ENCODE measurements around the gene CXCL11. TPM values are rescaled to one million over a fixed set of nuclear protein-coding genes. Genes with fewer than 3 reads are reported as not detected.

The CXCL11 gene
- total and polyA plus RNA-seq, 2 of the 13 experiments (the other 11 are each of a cell fraction or from before 2014, with no cell fraction given): 0.08 TPM; not detected in 1

GRCh38 chr4:75989846-75990528 is 45.9 kb downstream of the CXCL11 start:
- Histone ChIP-seq H2AFZ (ENCODE audit: low read length) (no peak overlapping the region), H3K4me1 (ENCODE audit: insufficient read depth, low read length) (peaks cover 28% of the 10 kb centered on the region), H3K27ac (ENCODE audit: extremely low read length, insufficient read depth, low read length) (peak overlapping the region; percentile 78), H3K9me3 (ENCODE audit: low read length) (no peaks in the 10 kb centered on the region), H4K20me1 (ENCODE audit: insufficient read depth, low read length) (no peaks in the 10 kb centered on the region; the same call in 1 of the 2 replicates), H3K79me2 (ENCODE audit: insufficient read depth, low read length) (peaks cover 56% of the 10 kb centered on the region), H3K27me3 (ENCODE audit: control insufficient read depth in 1 of 2, insufficient read depth in 2 of 2, low read length in 2 of 2) (no peaks in the 10 kb centered on the region), H3K36me3 (replicated peaks in 1 of 2; ENCODE audit: control insufficient read depth in 1 of 2, insufficient read depth in 2 of 2, low read length in 2 of 2) (peaks cover 0 to 2% of the 10 kb centered on the region in 2 experiments; a peak in 3 of 5 replicates), H3K9ac (ENCODE audit: insufficient read depth, low read depth, low read length) (peak overlapping the region; percentile 81), H3K4me3 (replicated peaks in 1 of 3; ENCODE audit: insufficient read depth in 1 of 3, low read depth in 2 of 3, low read length in 3 of 3) (peak overlapping the region; percentile 78 to 97 (median 87)), H3K4me2 (ENCODE audit: low read depth, low read length) (peak overlapping the region; percentile 78)
- intact Hi-C loops (cut with micrococcal nuclease; ENCODE audit: unreplicated experiment) (loop anchor here (1.0 to 5.0 kb wide), 2 partner anchors 158 to 387 kb away; partner anchors contain the start of gene NUP54), in situ Hi-C loops (cut with HindIII; ENCODE audit: extremely low pct_ligation_motif_present, low pct_unique_long_range_greater_than_20kb) (no loop called here)
- WGBS (ENCODE audit: low lambda C conversion rate): under 1% methylated on average over 20 of the region's 20 CpGs
- BruUV-seq (replicated peaks): no TSS peak
- ATAC-seq (peak; percentile 60), FAIRE-seq (no peak), DNase-seq (ENCODE audit: low spot score) (peak; percentile 3)
- TF ChIP-seq ZNF337 (CRISPR knock-in tag; IDR thresholded peaks at IDR 0.05; ENCODE audit: borderline replicate concordance, low read depth): 0 out of 2 replicates have a peak, but pooled peaks have one; percentile 17
- TF ChIP-seq KIAA2018 (CRISPR knock-in tag; IDR thresholded peaks at IDR 0.05; ENCODE audit: borderline replicate concordance): 0 out of 2 replicates have a peak, but pooled peaks have one; percentile 33
- no peak for TF ChIP-seq RELA (CRISPR knock-in tag; IDR thresholded peaks at IDR 0.05)
- no peak for TF ChIP-seq MAFG (CRISPR knock-in tag; IDR thresholded peaks at IDR 0.05)
- CTCF ChIA-PET (ENCODE audit: low intra/inter-chr PET ratio, low total read pairs): no interaction called here
- POLR2A ChIA-PET: interaction anchor here (1.0 to 1.2 kb wide), 3 partner anchors 49 to 317 kb away, joined by 4 read pairs; partner anchors contain the start of genes G3BP2, NAAA and NUP54
